HepG2 (cell line): ENCODE results near the gene DEGS1. TPM values are rescaled to one million over a fixed set of nuclear protein-coding genes. Genes with fewer than 3 reads are reported as not detected.

Source experiments
- CBX5 ChIP-seq: sonication (generic); formaldehyde crosslinking; IDR thresholded peaks from 2 replicates; pipeline ENCODE4 v1.4.0; 2020; ENCODE audit warnings: missing genetic modification reagents, borderline replicate concordance
- HDAC1 ChIP-seq: sonication (generic); formaldehyde crosslinking; IDR thresholded peaks from 2 replicates; pipeline ENCODE4 v1.5.1; 2020; ENCODE audit warnings: mild to moderate bottlenecking, missing genetic modification reagents
- HNRNPLL ChIP-seq: fragments of 200-400 bp; formaldehyde crosslinking; IDR thresholded peaks from 2 replicates; pipeline ENCODE4 v1.6.1; 2017; ENCODE audit warnings: mild to moderate bottlenecking, low read depth, low read length; ENCODE audit not compliant: poor library complexity, severe bottlenecking
- KDM2A ChIP-seq: sonication (generic); formaldehyde crosslinking; IDR thresholded peaks from 2 replicates; pipeline ENCODE4 v1.4.0; 2020; ENCODE audit warnings: low read depth, missing genetic modification reagents, borderline replicate concordance
- NR1H2 ChIP-seq: sonication (generic); formaldehyde crosslinking; IDR thresholded peaks from 2 replicates; pipeline ENCODE4 v1.8.1; 2022; ENCODE audit warnings: low read depth, missing genetic modification reagents, borderline replicate concordance
- RAD21 ChIP-seq: fragments of 450-650 bp; formaldehyde crosslinking; IDR thresholded peaks from 2 replicates; pipeline ENCODE4 v1.5.0; 2020; ENCODE audit warnings: mild to moderate bottlenecking
- SP5 ChIP-seq: IDR thresholded peaks from 2 replicates; pipeline ENCODE4 v1.6.1; 2016; ENCODE audit warnings: low read depth, borderline replicate concordance
- SSRP1 ChIP-seq: IDR thresholded peaks from 2 replicates; pipeline ENCODE4 v1.6.1; 2016; ENCODE audit warnings: control low read depth
- ZNF17 ChIP-seq: sonication (generic); formaldehyde crosslinking; IDR thresholded peaks from 2 replicates; pipeline ENCODE4 v1.5.0; 2020; ENCODE audit warnings: mild to moderate bottlenecking, missing genetic modification reagents
- ZNF670 ChIP-seq: sonication (generic); formaldehyde crosslinking; IDR thresholded peaks from 2 replicates; pipeline ENCODE4 v1.8.0; 2022; ENCODE audit warnings: mild to moderate bottlenecking, missing genetic modification reagents, borderline replicate concordance
- ZNF674 ChIP-seq: sonication (generic); formaldehyde crosslinking; IDR thresholded peaks from 2 replicates; pipeline ENCODE4 v1.5.0; 2020; ENCODE audit warnings: low read depth, mild to moderate bottlenecking, missing genetic modification reagents
- polyA plus RNA-seq, 8 experiments: library from polyadenylated mRNA; depleted of rRNA in 3 of 8; stranded (reverse) in 7 of 8; unstranded in 1 of 8; fragments of >200 nt; fragmentation: Illumina TruSeq in 4 of 8; extraction: Trizol in 4 of 8; gene quantifications; 2 replicates each; pipeline versions ENCODE4 v1.2.1 to v1.2.3, GENCODE V29; 2011 to 2016; ENCODE audit warnings: low read depth in 4 of 8, missing spikeins in 1 of 8, mixed read lengths in 1 of 8; ENCODE audit not compliant: insufficient read depth in 1 of 8
- total RNA-seq, 5 experiments: library from RNA; depleted of rRNA; stranded (reverse); fragments of >200 nt; fragmentation: Illumina TruSeq; extraction: Trizol; gene quantifications; 2 replicates each; pipeline ENCODE4 v1.2.3, GENCODE V29; 2016; ENCODE audit warnings: low read depth in 1 of 5
- TF ChIP-seq, protein P1 (sequence below): sonication (generic); formaldehyde crosslinking; IDR thresholded peaks from 2 replicates; pipeline ENCODE4 v1.8.0; 2022; ENCODE audit warnings: missing genetic modification reagents, mild to moderate bottlenecking, borderline replicate concordance
- TF ChIP-seq, protein P2 (sequence below), 2 experiments: sonication (generic) in 1 of 2; formaldehyde crosslinking in 1 of 2; IDR thresholded peaks; 2 replicates each; pipeline versions ENCODE4 v1.6.1 to v1.9.0; 2014 to 2022; ENCODE audit warnings: antibody characterized with exemption in 1 of 2, borderline replicate concordance in 1 of 2, inconsistent platforms in 1 of 2, low read depth in 1 of 2, missing genetic modification reagents in 1 of 2
- TF ChIP-seq, protein P3 (sequence below): sonication (generic); formaldehyde crosslinking; IDR thresholded peaks from 2 replicates; pipeline ENCODE4 v1.5.0; 2020; ENCODE audit warnings: missing genetic modification reagents

DEGS1 gene
- total and polyA plus RNA-seq, 2 of the 13 experiments (the other 11 are each of a cell fraction or from before 2014, with no cell fraction given): 18.1 to 35.9 TPM

DNA sequence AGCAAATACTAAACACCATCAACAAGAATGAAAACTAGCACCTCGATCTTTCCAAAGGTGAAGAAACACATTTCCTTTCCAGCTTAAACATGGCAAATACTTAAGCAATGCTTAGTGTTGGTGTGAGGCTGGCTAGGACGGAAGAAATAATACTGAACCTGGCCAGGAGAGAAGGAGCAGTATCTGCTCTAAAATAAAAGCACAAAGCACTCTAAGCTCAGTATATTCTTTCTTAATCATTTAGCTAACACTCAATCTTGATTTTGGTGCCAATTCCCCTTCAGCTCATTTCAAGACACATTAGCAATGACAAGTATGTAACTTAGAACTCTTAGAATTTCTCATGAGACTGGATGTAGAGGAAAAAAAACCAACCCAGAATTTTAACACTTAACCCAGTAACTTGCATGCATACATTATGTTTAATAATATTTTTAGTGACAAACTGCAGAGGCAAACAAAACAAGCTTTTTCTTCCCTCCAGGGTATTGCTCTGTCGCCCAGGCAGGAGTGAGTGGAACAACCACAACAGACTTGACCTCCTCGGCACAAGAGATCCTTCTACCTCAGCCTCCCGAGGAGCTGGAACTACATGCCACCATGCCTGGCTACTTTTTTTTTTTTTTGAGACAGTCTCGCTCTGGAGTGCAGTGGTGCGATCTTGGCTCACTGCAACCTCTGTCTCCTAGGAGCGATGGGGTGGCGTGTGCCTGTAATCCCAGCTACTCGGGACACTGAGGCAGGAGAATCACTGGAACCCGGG, 54.3 kb downstream of the DEGS1 start (continued):
- TF ChIP-seq, protein P1, sequence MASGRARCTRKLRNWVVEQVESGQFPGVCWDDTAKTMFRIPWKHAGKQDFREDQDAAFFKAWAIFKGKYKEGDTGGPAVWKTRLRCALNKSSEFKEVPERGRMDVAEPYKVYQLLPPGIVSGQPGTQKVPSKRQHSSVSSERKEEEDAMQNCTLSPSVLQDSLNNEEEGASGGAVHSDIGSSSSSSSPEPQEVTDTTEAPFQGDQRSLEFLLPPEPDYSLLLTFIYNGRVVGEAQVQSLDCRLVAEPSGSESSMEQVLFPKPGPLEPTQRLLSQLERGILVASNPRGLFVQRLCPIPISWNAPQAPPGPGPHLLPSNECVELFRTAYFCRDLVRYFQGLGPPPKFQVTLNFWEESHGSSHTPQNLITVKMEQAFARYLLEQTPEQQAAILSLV: no peak
- no peak for TF ChIP-seq KDM2A (CRISPR knock-in tag)
- no peak for TF ChIP-seq SSRP1 (CRISPR knock-in tag)
- TF ChIP-seq, protein P2, sequence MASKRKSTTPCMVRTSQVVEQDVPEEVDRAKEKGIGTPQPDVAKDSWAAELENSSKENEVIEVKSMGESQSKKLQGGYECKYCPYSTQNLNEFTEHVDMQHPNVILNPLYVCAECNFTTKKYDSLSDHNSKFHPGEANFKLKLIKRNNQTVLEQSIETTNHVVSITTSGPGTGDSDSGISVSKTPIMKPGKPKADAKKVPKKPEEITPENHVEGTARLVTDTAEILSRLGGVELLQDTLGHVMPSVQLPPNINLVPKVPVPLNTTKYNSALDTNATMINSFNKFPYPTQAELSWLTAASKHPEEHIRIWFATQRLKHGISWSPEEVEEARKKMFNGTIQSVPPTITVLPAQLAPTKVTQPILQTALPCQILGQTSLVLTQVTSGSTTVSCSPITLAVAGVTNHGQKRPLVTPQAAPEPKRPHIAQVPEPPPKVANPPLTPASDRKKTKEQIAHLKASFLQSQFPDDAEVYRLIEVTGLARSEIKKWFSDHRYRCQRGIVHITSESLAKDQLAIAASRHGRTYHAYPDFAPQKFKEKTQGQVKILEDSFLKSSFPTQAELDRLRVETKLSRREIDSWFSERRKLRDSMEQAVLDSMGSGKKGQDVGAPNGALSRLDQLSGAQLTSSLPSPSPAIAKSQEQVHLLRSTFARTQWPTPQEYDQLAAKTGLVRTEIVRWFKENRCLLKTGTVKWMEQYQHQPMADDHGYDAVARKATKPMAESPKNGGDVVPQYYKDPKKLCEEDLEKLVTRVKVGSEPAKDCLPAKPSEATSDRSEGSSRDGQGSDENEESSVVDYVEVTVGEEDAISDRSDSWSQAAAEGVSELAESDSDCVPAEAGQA (IDR thresholded peaks at IDR 0.05; ENCODE audit: low read depth): no peak
- TF ChIP-seq, protein P2 (CRISPR knock-in tag; IDR thresholded peaks at IDR 0.05; ENCODE audit: borderline replicate concordance): no peak
- TF ChIP-seq HDAC1 (CRISPR knock-in tag): no peak
- no peak for TF ChIP-seq HNRNPLL
- TF ChIP-seq CBX5 (CRISPR knock-in tag): no peak
- TF ChIP-seq NR1H2 (CRISPR knock-in tag): no peak
- no peak for TF ChIP-seq ZNF670 (CRISPR knock-in tag)
- TF ChIP-seq, protein P3, sequence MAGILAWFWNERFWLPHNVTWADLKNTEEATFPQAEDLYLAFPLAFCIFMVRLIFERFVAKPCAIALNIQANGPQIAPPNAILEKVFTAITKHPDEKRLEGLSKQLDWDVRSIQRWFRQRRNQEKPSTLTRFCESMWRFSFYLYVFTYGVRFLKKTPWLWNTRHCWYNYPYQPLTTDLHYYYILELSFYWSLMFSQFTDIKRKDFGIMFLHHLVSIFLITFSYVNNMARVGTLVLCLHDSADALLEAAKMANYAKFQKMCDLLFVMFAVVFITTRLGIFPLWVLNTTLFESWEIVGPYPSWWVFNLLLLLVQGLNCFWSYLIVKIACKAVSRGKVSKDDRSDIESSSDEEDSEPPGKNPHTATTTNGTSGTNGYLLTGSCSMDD (CRISPR knock-in tag): no peak
- no peak for TF ChIP-seq SP5 (CRISPR knock-in tag)
- no peak for TF ChIP-seq ZNF17 (CRISPR knock-in tag)
- no peak for TF ChIP-seq ZNF674
- no peak for TF ChIP-seq RAD21 (CRISPR knock-in tag)
